ENCODE data around the gene TMEM156.

- no peak for TF ChIP-seq CTCF (IDR thresholded peaks at IDR 0.05 in 8 of 11, conservative IDR thresholded peaks at IDR 0.05 in 3 of 11)
- TF ChIP-seq POLR2A (IDR thresholded peaks at IDR 0.05) = no peak
- no peak for TF ChIP-seq POLR2AphosphoS5 (IDR thresholded peaks at IDR 0.05)
Measured at GRCh38 chr4:38968668-38969067, 63.5 kb downstream of the TMEM156 start.

Data from spleen (tissue), 7 donors.